Measurements from ENCODE around the gene DOHH.

DNA sequence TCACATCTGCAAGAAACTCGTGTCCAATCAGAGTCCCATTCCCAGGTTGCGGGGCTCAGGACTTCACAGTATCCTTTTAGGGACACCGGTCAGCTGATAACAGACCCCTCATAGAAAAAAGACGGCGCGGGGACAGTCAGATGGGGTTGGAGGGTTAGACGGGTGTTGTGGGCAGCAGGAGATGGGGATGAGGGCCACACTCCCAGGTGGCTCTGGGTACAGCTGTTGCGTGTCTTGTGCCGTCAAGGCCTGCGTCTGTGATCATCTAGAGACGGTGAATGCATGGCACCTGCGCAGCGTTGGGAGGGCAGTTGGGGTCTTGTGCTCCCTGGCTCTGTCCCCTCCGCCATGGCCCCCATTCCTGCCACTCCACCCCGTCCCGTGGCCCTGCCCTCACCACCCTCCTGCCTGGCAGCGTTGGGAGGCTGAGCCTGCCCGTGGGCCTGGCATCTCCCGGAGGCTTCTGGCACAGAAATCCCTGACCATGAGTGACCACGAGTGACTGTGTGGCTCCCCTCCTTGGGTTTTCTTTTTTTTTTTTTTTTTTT, 24.5 kb upstream of the DOHH start:
- TF ChIP-seq POLR2A (IDR thresholded peaks at IDR 0.05) (no peak), POLR2AphosphoS5 (IDR thresholded peaks at IDR 0.05) (no peak)
- TF ChIP-seq, protein P1, sequence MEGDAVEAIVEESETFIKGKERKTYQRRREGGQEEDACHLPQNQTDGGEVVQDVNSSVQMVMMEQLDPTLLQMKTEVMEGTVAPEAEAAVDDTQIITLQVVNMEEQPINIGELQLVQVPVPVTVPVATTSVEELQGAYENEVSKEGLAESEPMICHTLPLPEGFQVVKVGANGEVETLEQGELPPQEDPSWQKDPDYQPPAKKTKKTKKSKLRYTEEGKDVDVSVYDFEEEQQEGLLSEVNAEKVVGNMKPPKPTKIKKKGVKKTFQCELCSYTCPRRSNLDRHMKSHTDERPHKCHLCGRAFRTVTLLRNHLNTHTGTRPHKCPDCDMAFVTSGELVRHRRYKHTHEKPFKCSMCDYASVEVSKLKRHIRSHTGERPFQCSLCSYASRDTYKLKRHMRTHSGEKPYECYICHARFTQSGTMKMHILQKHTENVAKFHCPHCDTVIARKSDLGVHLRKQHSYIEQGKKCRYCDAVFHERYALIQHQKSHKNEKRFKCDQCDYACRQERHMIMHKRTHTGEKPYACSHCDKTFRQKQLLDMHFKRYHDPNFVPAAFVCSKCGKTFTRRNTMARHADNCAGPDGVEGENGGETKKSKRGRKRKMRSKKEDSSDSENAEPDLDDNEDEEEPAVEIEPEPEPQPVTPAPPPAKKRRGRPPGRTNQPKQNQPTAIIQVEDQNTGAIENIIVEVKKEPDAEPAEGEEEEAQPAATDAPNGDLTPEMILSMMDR (IDR thresholded peaks at IDR 0.05), result no peak

Data from prostate gland (tissue), 2 donors.